NCI-H1694 (cell line): ENCODE data around the gene MFSD2A.
A peak's percentile ranks its signal among the peaks of the same experiment; 100 is the strongest.
"Not testable (repeated sequence)": the region's sequence is repeated elsewhere in the genome, so short reads cannot be mapped to it uniquely, and the experiment has no call there.

Experiments used
- DNase-seq: peaks from one replicate; lab custom pipeline; 2025; lab: John Stamatoyannopoulos, UW

Gene MFSD2A

DNA sequence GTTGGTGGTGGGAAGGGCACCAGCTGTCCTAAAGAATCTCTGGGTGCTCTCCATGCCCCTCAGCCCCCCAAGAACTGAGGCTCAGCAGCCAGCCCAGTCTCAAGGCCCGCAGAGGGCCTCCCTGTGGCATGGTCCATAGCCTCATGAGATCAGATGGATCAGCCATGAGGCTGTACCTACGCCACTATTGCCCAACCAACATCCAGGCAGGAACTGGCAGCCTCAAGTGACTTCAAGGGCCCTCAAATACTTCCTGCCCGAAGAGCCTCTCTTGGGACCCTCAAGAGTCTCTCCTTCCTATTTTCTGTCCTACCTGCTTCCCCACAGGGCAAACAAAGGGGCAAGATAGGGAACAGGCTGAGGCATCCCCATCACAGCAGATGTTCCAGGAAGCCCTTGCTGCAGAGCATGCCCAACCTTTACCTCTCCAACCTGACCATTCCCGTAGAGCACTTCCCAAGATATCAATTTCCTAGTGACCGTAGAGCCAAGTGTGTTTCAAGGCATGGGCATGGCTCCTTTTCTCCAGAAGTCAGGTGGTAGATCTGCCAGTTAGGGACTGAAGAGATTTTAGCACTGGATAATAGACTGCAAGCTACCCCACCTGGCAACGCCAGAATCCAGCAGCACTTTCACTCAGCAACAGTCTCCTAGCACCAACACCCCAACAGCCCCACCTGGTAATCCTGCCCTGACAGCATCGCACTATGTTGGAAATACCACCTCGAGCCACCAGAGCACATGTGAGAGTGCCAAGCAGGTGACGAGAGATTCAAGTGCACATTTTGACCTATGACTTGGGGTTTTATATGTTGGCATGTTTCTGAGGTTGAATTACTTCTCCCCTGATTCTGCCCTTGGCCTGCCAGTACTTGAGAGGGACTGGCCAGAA is 13.7 kb upstream of the MFSD2A start:
- no peak for DNase-seq

DNA sequence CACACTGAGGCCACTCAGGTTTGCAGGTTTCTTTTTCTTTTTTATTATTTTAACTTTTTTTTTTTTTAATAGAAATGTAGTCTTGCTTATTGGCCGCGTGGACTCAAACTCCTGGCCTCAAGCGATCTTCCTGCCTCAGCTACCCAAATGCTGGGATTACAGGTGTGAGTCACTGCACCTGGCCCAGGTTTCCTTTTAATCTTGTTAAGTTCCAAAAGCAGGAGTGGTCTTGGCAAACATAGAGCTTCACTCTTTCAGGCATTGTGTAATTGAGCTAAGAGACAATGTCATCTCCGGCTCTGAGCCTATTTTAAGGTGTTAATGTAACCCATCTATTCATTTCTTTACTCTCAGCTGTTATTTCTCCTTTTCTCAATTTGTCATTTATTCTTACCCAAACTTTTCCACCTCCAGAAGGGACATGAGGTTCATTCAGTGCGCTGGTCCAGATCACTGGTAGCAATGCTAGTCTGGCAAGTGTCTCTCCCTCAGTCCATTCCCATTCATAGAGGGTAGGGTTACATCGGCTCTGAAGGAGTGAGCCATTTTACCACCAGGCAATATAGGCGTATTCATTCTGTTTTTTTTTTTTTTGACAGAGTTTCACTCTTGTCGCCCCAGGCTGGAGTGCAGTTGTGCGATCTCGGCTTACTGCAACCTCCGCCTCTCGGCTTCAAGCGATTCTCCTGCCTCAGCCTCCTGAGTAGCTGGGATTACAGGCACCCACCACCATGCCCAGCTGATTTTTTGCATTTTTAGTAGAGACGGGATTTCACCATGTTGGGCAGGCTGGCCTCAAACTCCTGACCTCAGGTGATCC is 11.3 kb upstream of the MFSD2A start:
- DNase-seq = no peak

DNA sequence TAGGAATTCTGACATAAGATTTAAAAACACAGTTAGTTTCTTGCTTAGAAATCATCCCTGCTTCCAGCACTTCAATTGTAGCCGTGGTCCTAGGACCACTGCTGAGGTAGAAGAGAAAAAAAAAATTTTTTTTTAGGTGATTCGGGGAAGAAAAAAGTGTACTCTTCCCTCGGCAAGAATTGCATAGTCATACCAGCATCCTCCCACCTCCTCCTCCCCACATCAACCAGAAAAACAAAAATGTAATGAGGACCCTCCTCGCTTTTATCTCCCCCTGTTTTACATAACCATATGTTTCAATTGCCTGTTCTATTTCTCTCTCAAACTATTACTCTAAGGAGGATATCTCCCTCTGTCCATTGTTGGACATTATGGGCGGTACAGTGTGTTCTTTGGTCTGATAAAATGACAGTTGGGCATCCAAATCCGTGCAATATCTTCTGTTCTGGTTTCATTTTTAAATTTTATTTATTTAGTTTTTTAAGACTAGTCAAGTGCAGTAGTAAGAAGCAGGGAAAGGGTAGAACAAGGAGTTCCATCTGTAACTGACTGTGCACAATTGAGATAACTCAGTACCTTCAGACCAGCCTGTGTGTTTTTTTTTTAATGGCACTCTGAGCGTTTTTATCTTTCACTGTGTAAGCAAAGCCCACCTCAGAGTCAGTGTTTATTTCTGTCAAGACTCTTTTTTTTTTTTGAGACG is 10.4 kb upstream of the MFSD2A start:
- DNase-seq = no peak

DNA sequence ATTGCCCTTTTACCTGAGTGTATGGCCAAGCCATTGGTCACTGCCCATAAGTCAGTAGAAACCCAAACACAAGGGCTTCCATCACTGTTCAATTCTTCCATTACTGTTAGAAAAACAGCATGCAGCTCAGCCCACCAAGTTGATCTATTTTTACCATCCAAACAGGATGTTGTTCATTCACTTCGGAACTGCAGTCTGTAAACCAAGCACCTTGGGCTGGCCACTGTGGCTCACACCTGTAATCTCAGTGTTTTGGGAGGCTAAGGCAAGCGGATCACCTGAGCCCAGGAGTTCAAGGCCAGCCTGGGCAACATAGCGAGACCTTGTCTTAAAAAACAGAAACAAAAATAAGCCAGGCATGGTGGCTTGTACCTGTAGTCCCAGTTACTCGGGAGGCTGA is 8.7 kb upstream of the MFSD2A start:
- DNase-seq = no peak

DNA sequence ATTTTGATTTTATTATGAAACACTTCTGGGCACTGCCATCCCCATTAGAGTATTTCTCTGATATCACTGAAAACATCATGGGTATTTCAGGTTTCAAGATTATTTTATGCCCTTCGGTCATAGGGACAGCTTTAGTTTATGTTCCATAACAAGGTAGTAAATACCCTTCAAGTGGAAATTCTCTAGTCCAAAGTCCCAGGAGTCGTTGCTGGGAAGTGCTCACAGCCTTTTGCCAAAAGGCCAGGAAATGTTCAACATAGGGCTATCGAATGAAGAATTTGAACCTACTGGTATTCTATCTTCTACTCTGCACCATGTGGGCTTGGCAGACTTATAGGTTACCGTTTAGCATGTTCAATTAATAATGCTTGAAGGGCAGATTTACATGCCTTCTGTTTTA is 7.7 kb upstream of the MFSD2A start:
- no peak for DNase-seq

DNA sequence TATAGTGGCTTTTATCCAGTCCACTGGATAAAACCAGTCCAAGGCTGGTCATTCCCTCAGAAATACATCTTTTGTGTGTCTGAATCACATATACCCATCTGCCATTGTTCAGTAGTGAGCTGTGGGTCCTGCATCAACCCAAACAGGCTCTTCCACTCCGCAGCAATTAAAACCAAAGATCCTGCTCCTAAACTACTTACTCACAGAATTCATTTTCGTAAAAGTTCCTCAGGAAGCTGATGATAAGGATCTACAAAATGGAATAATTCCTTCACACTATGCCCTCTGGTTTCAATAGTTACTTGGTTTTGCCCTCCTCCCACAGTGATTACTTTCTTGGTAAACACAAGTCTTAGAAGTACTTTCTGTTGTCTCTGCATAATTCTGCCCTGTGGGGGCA is 5.1 kb upstream of the MFSD2A start:
- DNase-seq = no peak

DNA sequence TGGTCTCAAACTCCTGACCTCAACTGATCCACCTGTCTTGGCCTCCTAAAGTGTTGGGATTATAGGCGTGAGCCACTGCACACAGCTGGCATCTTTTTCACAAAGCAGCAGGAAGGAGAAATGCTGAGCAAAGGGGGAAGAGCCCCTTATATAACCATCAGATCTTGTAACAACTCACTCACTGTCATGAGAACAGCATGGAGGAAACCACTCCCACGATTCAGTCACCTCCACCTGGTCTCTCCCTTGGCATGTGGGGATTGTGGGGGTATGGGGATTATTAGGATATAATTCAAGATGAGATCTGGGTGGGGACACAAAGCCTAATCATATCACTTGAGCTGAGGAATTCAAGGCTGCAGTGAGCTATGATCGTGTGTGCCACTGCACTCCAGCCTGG is 3.0 kb upstream of the MFSD2A start:
- DNase-seq = no peak

DNA sequence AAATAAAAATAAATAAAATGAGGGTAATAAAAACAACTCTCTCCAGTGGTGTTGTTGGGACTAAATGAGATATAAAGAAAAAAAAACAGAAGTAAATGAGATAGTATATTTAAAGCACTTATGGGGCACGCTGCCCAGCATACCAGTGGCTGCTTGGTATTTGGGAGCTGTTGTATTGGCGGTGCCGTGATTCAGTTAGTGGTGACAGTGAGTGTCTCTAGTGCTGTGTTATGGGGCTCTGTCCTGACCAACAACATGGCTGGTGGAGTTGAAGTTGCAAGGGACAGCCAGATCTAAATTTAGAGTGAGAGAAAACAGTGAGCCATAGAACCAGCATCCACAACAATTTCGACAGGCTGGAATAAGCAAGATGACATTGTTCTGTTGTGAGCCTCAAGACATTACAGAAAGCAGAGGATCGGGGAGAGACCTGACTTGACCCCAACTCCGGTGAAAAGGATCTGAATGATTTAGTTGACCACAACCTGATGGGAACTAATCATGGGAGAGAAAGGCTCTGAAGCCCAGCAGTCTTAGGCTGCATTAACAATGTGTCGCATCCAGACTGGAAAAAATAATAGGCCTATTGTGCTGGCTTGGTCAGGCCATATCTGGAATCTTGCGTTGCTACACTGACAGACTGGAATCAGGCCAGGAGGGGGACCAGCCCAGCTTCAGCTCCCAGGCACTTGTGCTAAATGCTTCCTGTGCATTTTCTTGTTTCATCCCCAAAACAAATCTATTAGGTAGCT is 2.4 kb upstream of the MFSD2A start:
- no peak for DNase-seq

DNA sequence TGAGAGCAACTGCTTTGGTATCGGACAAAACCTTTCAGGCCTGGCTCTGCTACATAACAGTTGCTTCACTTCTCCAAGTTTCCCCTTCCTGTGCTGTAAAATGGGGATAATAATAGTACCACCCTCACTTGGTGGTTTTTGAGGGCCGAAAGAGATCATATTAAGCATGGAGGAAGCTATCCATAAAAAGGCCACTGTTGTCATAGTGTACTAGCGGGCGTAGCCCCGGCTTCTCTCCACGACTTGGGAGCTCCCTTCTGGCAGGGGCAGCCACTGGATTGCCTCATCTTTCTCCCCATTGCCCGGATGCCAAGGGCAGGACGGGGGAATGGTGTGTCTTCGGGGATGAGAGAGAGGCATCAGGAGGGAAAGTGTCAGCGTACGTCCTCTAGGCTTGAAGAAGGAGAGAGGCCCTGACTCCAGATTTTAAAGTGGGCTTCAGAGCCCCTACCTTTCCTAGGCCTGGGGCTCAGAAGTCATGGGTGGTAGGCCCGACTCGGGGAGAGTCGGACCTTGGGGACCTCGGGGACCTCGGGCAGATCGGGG is 548 bp upstream of the MFSD2A start:
- DNase-seq = no peak

DNA sequence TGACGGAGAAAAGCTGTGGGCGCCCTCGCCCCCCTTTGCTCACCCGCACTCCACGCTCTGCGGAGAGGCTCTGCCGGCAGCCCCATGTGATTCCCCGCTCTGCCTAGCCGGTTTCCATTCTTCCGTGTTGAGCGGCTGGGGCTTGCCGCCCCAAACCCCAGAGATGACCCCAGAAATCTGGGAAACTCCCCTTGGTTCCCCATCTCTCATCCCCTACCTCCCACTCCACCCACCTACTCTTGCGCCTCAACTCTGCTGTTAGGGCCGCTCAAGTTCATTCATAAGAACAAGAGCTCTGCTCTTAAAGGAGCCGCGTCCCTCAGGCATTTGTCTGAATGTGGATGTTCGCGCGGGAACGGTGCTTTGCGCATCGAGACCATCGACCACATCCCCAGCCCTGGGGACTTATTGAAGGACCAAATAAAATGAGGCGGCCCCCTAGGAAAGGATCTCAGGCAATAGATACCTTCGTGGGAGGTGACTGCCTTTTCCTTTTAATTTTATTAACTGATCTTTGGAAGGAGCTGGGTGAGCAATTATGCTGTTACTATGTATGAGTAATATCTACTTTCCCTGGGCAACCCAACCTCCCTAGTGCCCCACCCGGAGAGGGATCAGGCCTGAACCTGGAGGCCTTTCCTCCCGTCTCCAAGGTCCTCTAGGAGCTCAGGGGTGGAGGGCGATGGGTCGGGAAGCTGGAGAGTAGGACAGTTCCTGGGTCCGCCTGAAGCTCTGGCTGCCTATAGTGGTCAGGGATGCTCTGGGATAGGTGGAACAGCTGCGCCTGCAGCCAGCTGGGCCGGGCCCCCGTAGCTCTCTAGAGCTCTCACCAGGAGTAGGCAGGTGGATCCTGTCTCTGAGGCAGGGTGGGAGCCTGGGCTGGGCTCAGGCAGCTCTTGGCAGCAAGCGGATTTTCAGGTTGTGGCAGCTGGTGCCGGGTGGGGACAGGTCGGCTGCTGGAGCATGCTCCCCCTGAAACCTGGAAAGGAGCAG is 898 bp downstream of the MFSD2A start:
- peak; percentile 100 for DNase-seq

DNA sequence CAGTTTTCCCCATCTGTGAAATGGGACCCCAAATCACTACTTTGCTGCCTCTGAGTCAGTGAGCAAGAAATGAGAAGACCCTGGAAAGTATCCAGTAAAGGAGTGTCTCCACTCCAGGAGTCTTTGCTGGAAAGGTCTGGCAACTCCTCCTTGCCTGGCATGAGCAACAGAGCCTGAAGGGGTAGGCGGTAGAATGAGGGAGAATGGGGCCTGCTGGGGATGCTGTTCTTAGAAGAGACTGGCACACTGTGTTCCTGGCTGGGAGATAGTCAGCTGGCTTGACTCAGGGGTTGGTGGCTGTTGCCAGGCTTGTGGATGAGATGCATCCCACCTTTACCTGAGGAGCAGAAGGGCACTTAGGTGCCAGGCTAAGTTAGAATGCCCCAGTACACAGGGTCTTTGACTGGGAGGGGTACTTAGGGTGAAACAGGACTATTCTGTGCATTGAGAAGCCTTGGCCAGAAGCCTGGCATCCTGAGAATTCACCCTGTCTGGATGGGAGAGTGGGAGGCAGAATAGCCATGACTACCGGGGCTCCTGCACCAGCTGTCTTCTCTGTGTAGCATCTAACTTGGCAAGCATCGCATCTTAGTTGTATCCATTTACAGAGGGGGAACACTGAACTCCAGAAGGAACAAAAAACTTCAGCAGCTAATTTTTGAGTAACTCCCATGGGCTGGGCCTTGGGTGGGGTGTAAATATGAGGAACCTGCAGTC is 2.5 kb downstream of the MFSD2A start:
- peak; percentile 100 for DNase-seq

DNA sequence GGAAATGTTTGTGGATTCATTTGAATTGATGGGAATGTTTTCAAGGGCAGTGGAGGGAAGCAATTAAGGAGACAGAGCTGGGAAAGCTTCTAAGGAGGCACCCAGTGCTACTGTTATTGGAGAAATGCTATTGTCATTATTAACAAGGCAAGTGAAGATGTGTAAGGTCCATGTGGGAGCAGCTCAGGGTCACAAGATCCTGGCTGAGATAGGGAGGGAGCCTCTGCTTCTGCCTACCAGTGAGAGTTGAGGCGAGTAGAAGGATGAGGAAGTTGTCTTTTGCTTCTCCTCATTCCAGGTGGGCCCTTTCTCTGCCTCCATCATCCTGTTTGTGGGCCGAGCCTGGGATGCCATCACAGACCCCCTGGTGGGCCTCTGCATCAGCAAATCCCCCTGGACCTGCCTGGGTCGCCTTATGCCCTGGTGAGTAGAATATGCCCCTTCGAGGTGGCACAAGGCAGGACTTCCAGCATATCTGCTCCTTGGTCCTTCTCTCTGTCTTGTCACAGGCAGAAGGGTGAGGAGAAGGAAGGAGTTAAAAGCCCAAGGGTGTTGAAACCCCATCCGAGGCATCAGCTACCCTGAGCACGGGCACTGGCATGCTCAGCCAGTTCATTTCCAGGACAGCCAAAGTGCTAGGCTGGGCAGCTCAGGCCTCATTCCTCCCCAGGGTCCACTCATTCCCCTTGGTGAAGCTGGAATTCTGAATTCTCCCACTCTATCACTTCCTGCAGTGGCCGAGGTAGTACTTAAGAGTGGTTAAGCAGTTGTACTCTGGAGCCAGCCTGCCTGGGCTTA is 3.7 kb downstream of the MFSD2A start:
- DNase-seq = no peak

DNA sequence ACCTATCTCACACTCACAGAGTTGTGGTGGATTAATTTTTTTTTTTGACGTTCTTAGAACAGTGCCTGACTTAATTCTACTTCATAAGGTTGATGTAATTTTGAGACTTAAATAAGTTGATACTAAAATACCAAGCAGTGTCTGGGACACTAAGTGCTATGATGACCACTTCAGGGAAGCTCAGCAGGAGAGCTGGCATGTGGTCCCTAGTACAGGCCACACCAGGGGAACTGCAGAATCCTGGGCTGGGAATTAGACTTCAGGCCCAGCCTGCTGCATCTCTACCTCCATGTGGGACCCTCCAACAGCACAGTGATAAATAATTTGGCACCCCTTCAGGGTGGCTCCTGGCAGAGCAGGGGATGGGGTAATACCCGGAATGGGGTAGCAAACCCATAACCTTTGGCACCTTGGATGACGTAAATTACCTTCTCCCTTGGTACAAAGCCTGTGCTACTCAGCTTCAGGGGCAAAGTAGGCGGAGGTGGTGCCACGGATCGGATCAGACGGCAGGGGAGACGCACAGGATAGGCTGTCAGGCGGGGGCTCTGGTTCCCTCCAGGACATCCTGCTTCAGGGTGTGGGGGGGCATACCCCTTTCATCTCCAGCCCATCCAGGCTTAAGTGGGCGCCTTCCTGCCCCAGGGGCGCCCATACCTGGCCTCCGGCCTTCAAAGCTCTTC is 4.8 kb downstream of the MFSD2A start:
- no peak for DNase-seq

DNA sequence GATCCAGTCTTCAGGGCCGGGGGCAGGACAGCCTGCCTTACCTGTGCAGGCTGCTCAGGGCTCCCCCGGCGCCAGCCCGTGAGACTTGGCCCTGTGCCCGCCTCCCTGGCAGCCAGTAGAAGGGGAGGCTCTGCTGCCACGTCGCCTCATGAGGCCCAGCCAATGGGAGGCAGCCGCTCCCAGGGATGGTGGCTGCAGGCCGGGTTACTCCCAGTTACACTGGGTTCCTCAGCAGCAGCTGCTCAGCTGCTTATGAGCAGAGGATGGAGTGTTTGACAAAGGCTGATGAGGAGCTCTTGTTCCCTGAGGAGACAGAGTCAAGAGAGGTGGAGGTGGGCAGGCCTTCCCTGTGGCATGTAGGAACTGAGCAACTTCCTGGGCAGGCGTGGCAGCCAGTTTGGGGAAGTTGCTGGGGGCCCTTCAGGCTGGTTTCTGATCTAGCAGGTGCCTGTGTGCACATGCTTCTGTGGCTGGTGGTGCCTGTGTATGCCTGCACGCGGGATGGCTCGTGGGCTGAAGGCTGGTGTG is 5.5 kb downstream of the MFSD2A start:
- peak; percentile 100 for DNase-seq

DNA sequence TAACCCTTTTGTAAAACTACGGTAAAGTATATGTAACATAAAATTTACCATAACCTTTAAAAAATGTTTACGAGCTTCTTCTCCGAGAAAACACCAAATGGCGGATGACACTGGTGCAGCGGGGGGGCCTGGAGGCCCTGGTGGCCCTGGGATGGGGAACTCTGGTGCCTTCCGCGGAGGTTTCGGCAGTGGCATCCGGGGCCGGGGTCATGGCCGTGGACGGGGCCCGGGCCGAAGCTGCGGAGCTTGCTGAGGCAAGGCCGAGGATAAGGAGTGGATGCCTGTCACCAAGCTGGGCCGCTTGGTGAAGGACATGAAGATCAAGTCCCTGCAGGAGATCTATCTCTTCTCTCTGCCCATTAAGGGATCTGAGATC is 7.5 kb downstream of the MFSD2A start:
- no peak for DNase-seq

DNA sequence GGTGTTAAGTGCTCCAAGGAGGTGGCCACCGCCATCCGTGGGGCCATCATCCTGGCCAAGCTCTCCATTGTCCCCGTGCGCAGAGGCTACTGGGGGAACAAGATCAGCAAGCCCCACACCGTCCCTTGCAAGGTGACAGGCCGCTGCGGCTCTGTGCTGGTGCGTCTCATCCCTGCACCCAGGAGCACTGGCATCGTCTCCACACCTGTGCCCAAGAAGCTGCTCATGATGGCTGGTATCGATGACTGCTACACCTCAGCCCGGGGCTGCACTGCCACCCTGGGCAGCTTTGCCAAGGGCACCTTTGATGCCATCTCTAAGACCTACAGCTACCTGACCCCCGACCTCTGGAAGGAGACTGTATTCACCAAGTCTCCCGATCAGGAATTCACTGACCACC is 8.0 kb downstream of the MFSD2A start:
- not testable (repeated sequence) for DNase-seq

DNA sequence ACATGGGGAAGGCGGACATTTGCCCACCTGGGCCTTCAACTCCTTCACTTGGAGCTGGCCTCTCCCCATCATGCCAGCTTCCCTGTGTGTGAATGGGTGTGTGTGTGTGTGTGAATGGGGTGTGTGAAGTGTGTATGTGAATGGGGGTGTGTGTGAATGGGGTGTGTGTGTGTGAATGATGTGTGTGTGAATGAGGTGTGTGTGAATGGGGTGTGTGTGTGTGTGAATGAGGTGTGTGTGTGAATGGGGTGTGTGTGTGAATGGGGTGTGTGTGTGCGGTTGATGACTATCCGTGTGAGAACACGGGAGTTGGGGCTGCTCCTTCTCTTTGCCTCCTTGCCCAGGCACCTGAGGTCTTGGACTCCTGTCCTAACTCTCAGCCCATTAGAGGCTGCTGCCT is 9.6 kb downstream of the MFSD2A start:
- no peak for DNase-seq

DNA sequence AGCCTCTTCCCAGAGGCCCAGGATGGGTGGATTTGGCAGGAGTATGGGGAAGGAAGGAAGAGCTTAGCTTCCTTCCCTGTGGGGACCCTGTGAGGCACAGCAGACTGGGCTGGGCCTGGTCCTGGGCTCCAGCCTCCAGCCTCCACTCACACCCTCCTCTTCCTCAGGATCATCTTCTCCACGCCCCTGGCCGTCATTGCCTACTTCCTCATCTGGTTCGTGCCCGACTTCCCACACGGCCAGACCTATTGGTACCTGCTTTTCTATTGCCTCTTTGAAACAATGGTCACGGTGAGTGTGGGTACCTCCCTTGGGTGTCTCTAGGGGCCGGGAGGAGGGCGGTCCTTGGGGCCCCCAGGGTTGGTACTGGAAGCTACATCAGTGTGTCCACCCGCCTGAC is 10.1 kb downstream of the MFSD2A start:
- DNase-seq = no peak
